Glutamatergic neuron (in vitro differentiated cells): ENCODE results near the gene SERPINB12. TPM values are rescaled to one million over a fixed set of nuclear protein-coding genes. Genes with fewer than 3 reads are reported as not detected.

Source experiments
- DNase-seq: peaks from one replicate; pipeline ENCODE4 v3.0.0; 2022
- H3K27ac Mint-ChIP-seq: one replicate; pipeline ENCODE4 v1.8.0; 2020; ENCODE audit warnings: mild to moderate bottlenecking, mixed read lengths, inconsistent platforms; ENCODE audit not compliant: unreplicated experiment
- H3K27me3 Mint-ChIP-seq: one replicate; pipeline ENCODE4 v1.8.0; 2020; ENCODE audit warnings: mild to moderate bottlenecking, moderate library complexity, mixed read lengths, inconsistent platforms; ENCODE audit not compliant: unreplicated experiment
- H3K36me3 Mint-ChIP-seq: one replicate; pipeline ENCODE4 v1.8.0; 2020; ENCODE audit warnings: mild to moderate bottlenecking, mixed read lengths, inconsistent platforms; ENCODE audit not compliant: unreplicated experiment
- H3K4me1 Mint-ChIP-seq: one replicate; pipeline ENCODE4 v1.8.0; 2020; ENCODE audit warnings: mild to moderate bottlenecking, low read depth, mixed read lengths, inconsistent platforms; ENCODE audit not compliant: unreplicated experiment
- H3K4me3 Mint-ChIP-seq: one replicate; pipeline ENCODE4 v1.8.0; 2020; ENCODE audit warnings: mild to moderate bottlenecking, mixed read lengths, inconsistent platforms; ENCODE audit not compliant: unreplicated experiment
- H3K9me3 Mint-ChIP-seq: one replicate; pipeline ENCODE4 v1.8.0; 2020; ENCODE audit warnings: mild to moderate bottlenecking, moderate library complexity, mixed read lengths, inconsistent platforms; ENCODE audit not compliant: unreplicated experiment
- total RNA-seq: library from RNA; stranded (reverse); fragmentation: NEBNext Ultra II Directional; extraction: Animal tissue kit (Norgen Biotek cat#: 25700); gene quantifications from one replicate; pipeline ENCODE4 v1.2.1, GENCODE V29; 2021; ENCODE audit not compliant: unreplicated experiment
- TF ChIP-seq, protein P1 (sequence below): fragments of 200-600 bp; sonication (generic); IDR thresholded peaks from one replicate; pipeline ENCODE4 v1.5.0; 2021; ENCODE audit not compliant: partially characterized antibody, unreplicated experiment

The SERPINB12 gene
- total RNA-seq, 1 donor from 2014 or later, result not detected

GRCh38 chr18:63559567-63560491, 17.7 kb downstream of the SERPINB12 start:
- H3K36me3 Mint-ChIP-seq, result no peaks in the 10 kb centered on the region
- TF ChIP-seq, protein P1, sequence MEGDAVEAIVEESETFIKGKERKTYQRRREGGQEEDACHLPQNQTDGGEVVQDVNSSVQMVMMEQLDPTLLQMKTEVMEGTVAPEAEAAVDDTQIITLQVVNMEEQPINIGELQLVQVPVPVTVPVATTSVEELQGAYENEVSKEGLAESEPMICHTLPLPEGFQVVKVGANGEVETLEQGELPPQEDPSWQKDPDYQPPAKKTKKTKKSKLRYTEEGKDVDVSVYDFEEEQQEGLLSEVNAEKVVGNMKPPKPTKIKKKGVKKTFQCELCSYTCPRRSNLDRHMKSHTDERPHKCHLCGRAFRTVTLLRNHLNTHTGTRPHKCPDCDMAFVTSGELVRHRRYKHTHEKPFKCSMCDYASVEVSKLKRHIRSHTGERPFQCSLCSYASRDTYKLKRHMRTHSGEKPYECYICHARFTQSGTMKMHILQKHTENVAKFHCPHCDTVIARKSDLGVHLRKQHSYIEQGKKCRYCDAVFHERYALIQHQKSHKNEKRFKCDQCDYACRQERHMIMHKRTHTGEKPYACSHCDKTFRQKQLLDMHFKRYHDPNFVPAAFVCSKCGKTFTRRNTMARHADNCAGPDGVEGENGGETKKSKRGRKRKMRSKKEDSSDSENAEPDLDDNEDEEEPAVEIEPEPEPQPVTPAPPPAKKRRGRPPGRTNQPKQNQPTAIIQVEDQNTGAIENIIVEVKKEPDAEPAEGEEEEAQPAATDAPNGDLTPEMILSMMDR, result no peak
- H3K27ac Mint-ChIP-seq, result no peak overlapping the region
- no peak for DNase-seq
- H3K4me3 Mint-ChIP-seq, result no peak overlapping the region
- peaks cover 2% of the 10 kb centered on the region for H3K27me3 Mint-ChIP-seq
- H3K4me1 Mint-ChIP-seq, result no peaks in the 10 kb centered on the region
- H3K9me3 Mint-ChIP-seq, result no peaks in the 10 kb centered on the region

GRCh38 chr18:63562284-63562683, 20.1 kb downstream of the SERPINB12 start:
- Mint-ChIP-seq H3K4me1 (no peaks in the 10 kb centered on the region), H3K36me3 (no peaks in the 10 kb centered on the region), H3K4me3 (no peak overlapping the region), H3K27me3 (peaks cover 2% of the 10 kb centered on the region), H3K27ac (no peak overlapping the region), H3K9me3 (no peaks in the 10 kb centered on the region)
- TF ChIP-seq, protein P1, result no peak
- no peak for DNase-seq

GRCh38 chr18:63564021-63564420, 21.9 kb downstream of the SERPINB12 start:
- Mint-ChIP-seq H3K4me1 (no peaks in the 10 kb centered on the region), H3K27ac (no peak overlapping the region), H3K9me3 (no peaks in the 10 kb centered on the region), H3K27me3 (peaks cover 2% of the 10 kb centered on the region), H3K36me3 (no peaks in the 10 kb centered on the region), H3K4me3 (no peak overlapping the region)
- TF ChIP-seq, protein P1, result no peak
- no peak for DNase-seq

DNA sequence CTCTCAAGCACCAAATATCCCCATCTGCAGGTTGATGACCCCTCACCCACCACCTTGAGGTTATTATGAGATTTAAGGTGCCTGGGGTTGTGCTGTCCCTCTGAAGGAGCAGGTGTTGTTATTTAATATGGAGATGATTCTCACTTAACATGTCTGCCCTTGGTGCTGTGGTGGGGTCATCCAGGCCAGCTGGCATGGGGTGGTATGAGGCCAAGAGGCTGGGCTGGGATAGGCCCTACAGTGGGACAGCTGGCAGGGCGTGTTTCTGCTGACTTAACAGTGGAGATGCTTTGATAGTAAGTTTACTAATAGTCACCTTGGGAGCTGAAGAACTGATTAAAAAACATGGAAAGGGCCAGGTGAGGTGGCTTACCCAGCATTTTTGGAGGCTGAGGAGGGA, 22.4 kb downstream of the SERPINB12 start:
- no peak overlapping the region for H3K4me3 Mint-ChIP-seq
- TF ChIP-seq, protein P1, result no peak
- H3K9me3 Mint-ChIP-seq, result no peaks in the 10 kb centered on the region
- no peaks in the 10 kb centered on the region for H3K36me3 Mint-ChIP-seq
- H3K4me1 Mint-ChIP-seq, result no peaks in the 10 kb centered on the region
- no peak overlapping the region for H3K27ac Mint-ChIP-seq
- no peak for DNase-seq
- peaks cover 2% of the 10 kb centered on the region for H3K27me3 Mint-ChIP-seq

DNA sequence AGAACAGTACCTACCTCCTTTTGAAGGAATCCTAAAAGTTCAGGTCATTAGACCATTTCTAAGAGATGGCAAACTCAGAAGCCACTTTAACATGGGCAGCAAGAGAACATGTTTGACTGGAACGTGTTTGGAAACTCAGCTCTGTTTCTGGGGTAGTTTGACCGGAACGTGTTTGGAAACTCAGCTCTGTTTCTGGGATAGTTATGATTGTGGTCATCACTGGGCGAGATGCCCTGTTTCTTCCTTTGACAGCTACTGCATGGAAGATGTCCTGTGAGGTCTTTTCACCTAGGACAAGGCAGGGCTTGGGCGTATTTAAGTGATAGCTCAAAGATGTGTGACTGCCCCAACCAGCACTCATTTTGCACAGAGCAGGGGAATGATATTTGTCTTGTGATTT, 25.1 kb downstream of the SERPINB12 start:
- H3K27me3 Mint-ChIP-seq, result peaks cover 2% of the 10 kb centered on the region
- H3K4me1 Mint-ChIP-seq, result no peaks in the 10 kb centered on the region
- no peak overlapping the region for H3K4me3 Mint-ChIP-seq
- no peak for DNase-seq
- TF ChIP-seq, protein P1, result no peak
- no peaks in the 10 kb centered on the region for H3K9me3 Mint-ChIP-seq
- H3K27ac Mint-ChIP-seq, result no peak overlapping the region
- H3K36me3 Mint-ChIP-seq, result no peaks in the 10 kb centered on the region
